ENCODE results near the gene SLC38A10. TPM values are rescaled to one million over a fixed set of nuclear protein-coding genes. Genes with fewer than 3 reads are reported as not detected.

SLC38A10 gene
- polyA plus RNA-seq, 1 donor (not counting 4 experiments of a cell fraction or from before 2014, with no cell fraction given), result 16.8 TPM

GRCh38 chr17:81234940-81235821, 59.9 kb downstream of the SLC38A10 start:
- Histone ChIP-seq H3K79me2 (ENCODE audit: control insufficient read depth, insufficient read depth, low read length) (peaks cover 22% of the 10 kb centered on the region), H3K9me1 (ENCODE audit: control insufficient read depth, extremely low read depth, insufficient read depth, low read length) (no peaks in the 10 kb centered on the region), H2AFZ (ENCODE audit: control insufficient read depth, low read length) (no peak overlapping the region), H3K4me2 (ENCODE audit: control insufficient read depth, extremely low read depth, insufficient read depth, low read depth, low read length) (no peak overlapping the region), H3K9me3 (ENCODE audit: control insufficient read depth, low read depth, low read length) (no peaks in the 10 kb centered on the region), H3K9ac (ENCODE audit: control insufficient read depth, extremely low read depth, insufficient read depth, low read length) (no peak overlapping the region), H3K36me3 (ENCODE audit: control insufficient read depth in 2 of 2, extremely low read depth in 1 of 2, insufficient read depth in 2 of 2, low read length in 2 of 2) (peaks cover 5 to 19% of the 10 kb centered on the region in 2 experiments), H3K27me3 (ENCODE audit: control insufficient read depth, extremely low read depth, insufficient read depth, low read length) (no peaks in the 10 kb centered on the region), H4K20me1 (ENCODE audit: control insufficient read depth, extremely low read depth, insufficient read depth, low read length) (no peaks in the 10 kb centered on the region), H3K4me3 (ENCODE audit: control insufficient read depth in 2 of 3, extremely low read depth in 1 of 3, insufficient read depth in 2 of 3, low read depth in 1 of 3, low read length in 3 of 3) (no peak overlapping the region), H3K27ac (ENCODE audit: control insufficient read depth, insufficient read depth, low read length) (no peak overlapping the region), H3K4me1 (ENCODE audit: control insufficient read depth, extremely low read depth, insufficient read depth, low read length) (peaks cover 12% of the 10 kb centered on the region)
- dilution Hi-C loops (cut with MboI; ENCODE audit: extremely low pct_ligation_motif_present, low sequenced_read_pairs), result no loop called here
- DNase-seq (ENCODE audit: low read depth, low spot score) (no peak), FAIRE-seq (no peak)
- TF ChIP-seq CTCF (optimal IDR thresholded peaks at IDR 0.05 in 1 of 3, IDR thresholded peaks at IDR 0.05 in 1 of 3, conservative IDR thresholded peaks at IDR 0.05 in 1 of 3; ENCODE audit: extremely low read depth in 1 of 3, insufficient read depth in 2 of 3, low read length in 3 of 3) (no peak), EZH2 (IDR thresholded peaks at IDR 0.05; ENCODE audit: low read length) (no peak)

- Histone ChIP-seq H3K4me2 (ENCODE audit: control insufficient read depth, extremely low read depth, insufficient read depth, low read depth, low read length) (no peak overlapping the region), H3K4me1 (ENCODE audit: control insufficient read depth, extremely low read depth, insufficient read depth, low read length) (peaks cover 7% of the 10 kb centered on the region), H3K9me3 (ENCODE audit: control insufficient read depth, low read depth, low read length) (no peaks in the 10 kb centered on the region), H3K36me3 (ENCODE audit: control insufficient read depth in 2 of 2, extremely low read depth in 1 of 2, insufficient read depth in 2 of 2, low read length in 2 of 2) (peaks cover 5 to 24% of the 10 kb centered on the region in 2 experiments), H3K27me3 (ENCODE audit: control insufficient read depth, extremely low read depth, insufficient read depth, low read length) (no peaks in the 10 kb centered on the region), H4K20me1 (ENCODE audit: control insufficient read depth, extremely low read depth, insufficient read depth, low read length) (no peaks in the 10 kb centered on the region), H3K9me1 (ENCODE audit: control insufficient read depth, extremely low read depth, insufficient read depth, low read length) (no peaks in the 10 kb centered on the region), H3K27ac (ENCODE audit: control insufficient read depth, insufficient read depth, low read length) (no peak overlapping the region), H3K4me3 (ENCODE audit: control insufficient read depth in 2 of 3, extremely low read depth in 1 of 3, insufficient read depth in 2 of 3, low read depth in 1 of 3, low read length in 3 of 3) (no peak overlapping the region), H3K9ac (ENCODE audit: control insufficient read depth, extremely low read depth, insufficient read depth, low read length) (no peak overlapping the region), H3K79me2 (ENCODE audit: control insufficient read depth, insufficient read depth, low read length) (peaks cover 16% of the 10 kb centered on the region), H2AFZ (ENCODE audit: control insufficient read depth, low read length) (no peak overlapping the region)
- FAIRE-seq (no peak), DNase-seq (ENCODE audit: low read depth, low spot score) (no peak)
- no peak for TF ChIP-seq CTCF (optimal IDR thresholded peaks at IDR 0.05 in 1 of 3, IDR thresholded peaks at IDR 0.05 in 1 of 3, conservative IDR thresholded peaks at IDR 0.05 in 1 of 3; ENCODE audit: extremely low read depth in 1 of 3, insufficient read depth in 2 of 3, low read length in 3 of 3)
- no peak for TF ChIP-seq EZH2 (IDR thresholded peaks at IDR 0.05; ENCODE audit: low read length)
- dilution Hi-C loops (cut with MboI; ENCODE audit: extremely low pct_ligation_motif_present, low sequenced_read_pairs), result no loop called here
Measured at GRCh38 chr17:81234506-81234855, 60.6 kb downstream of the SLC38A10 start.
